ENCODE results near the gene CCL22.

CCL22 gene

GRCh38 chr16:57377080-57377841 lies 18.7 kb downstream of the CCL22 start:
- no peak for DNase-seq

- DNase-seq, result no peak
Measured at GRCh38 chr16:57379579-57379978, 21.0 kb downstream of the CCL22 start.

- peak; percentile 65 for DNase-seq
Measured at GRCh38 chr16:57380671-57381462, 22.3 kb downstream of the CCL22 start.

- DNase-seq, result no peak
Measured at GRCh38 chr16:57381791-57382534, 23.4 kb downstream of the CCL22 start.

- DNase-seq, result no peak
Measured at GRCh38 chr16:57382535-57383275, 24.1 kb downstream of the CCL22 start.

- DNase-seq, result peak; percentile 65
Measured at GRCh38 chr16:57383276-57384247, 25.0 kb downstream of the CCL22 start.

- DNase-seq, result peak; percentile 29
Measured at GRCh38 chr16:57384248-57385070, 25.9 kb downstream of the CCL22 start.

GRCh38 chr16:57385083-57385482 lies 26.5 kb downstream of the CCL22 start:
- DNase-seq, result no peak

- no peak for DNase-seq
Measured at GRCh38 chr16:57386381-57386951, 27.9 kb downstream of the CCL22 start.

GRCh38 chr16:57387598-57388354 lies 29.2 kb downstream of the CCL22 start:
- DNase-seq, result no peak

- no peak for DNase-seq
Measured at GRCh38 chr16:57388359-57389086, 29.9 kb downstream of the CCL22 start.

- no peak for DNase-seq
Measured at GRCh38 chr16:57389087-57389468, 30.5 kb downstream of the CCL22 start.

- no peak for DNase-seq
Measured at GRCh38 chr16:57390636-57391295, 32.2 kb downstream of the CCL22 start.

- DNase-seq, result no peak
Measured at GRCh38 chr16:57391300-57391699, 32.7 kb downstream of the CCL22 start.

GRCh38 chr16:57391708-57392107 lies 33.1 kb downstream of the CCL22 start:
- DNase-seq, result no peak

GRCh38 chr16:57392694-57393093 lies 34.1 kb downstream of the CCL22 start:
- DNase-seq, result no peak

GRCh38 chr16:57394444-57394843 lies 35.9 kb downstream of the CCL22 start:
- DNase-seq, result peak; percentile 21

- no peak for DNase-seq
Measured at GRCh38 chr16:57395026-57395425, 36.4 kb downstream of the CCL22 start.

Data from hematopoietic multipotent progenitor cell treated with erythropoietin and hydrocortisone succinate and interleukin-3 and kit ligand, for 6 days (in vitro differentiated cells).